Activated CD8-positive, alpha-beta memory T cell treated with anti-CD3 and anti-CD28 coated beads, Interleukin-2, amount 50 U/mL, for 4 hours (primary cell): ENCODE results near the gene FOXP2.

Source experiments
- DNase-seq: peaks from one replicate; pipeline ENCODE4 v3.0.0-alpha.2; 2020

The FOXP2 gene

GRCh38 chr7:114660126-114660486 is 245.5 kb downstream of the FOXP2 start:
- no peak for DNase-seq

DNA sequence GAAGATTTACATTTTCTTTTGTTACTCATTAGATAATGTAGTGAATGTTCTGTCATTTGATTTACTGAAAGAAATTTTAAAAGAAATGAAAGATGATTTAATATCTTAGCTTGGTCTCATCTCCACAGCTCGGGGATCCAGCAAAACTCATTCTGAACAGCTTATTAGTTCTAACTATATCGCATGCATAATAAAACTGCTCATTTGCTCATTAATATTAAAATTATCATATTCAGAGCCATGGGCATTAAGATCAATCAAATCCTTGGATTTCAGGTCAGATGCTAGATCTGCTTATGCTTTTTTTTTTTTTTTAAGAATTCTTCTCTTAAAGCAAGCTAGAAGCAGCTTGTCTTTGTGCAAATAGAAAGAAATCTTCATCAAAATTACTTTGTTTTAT is 246.1 kb downstream of the FOXP2 start:
- no peak for DNase-seq

GRCh38 chr7:114662002-114662677 is 247.5 kb downstream of the FOXP2 start:
- no peak for DNase-seq

DNA sequence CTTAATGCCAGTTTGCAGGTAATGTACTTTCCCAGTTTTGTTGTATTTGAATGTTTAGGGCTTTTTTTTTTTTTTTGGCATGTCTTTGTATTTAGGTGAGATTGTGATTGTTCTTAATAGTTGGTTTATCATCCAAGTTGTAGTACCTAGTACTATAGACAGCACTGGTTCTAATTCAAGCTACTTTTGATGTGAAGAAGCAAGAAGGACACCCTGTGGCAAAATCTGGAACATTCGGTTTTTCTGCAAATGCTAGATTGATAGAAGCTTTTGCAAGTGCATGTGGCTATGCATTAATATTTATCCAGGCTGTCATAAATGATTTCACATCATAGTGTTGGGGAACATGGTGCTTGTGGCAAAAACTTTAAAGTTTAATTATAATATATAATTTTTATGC is 248.9 kb downstream of the FOXP2 start:
- DNase-seq: no peak

DNA sequence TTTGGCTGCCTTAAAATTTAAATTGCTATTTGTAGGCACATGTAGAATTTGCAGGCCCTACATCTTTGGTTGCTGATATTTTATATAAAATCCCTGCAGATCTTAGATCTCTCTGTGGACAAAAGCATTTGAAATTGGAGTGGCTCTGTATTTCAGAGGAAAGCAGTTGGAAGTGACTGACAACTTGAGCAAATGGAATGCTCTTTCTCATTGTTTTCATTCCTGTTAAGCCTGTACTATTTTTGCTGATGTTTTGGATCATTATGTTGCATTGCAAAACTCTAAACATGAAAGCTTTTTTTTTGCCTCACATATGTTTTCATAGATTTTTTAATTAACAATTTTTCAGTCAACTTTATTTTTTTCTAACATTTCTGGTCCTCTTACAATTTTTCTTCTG is 256.1 kb downstream of the FOXP2 start:
- no peak for DNase-seq

GRCh38 chr7:114671563-114672123 is 257.0 kb downstream of the FOXP2 start:
- no peak for DNase-seq

DNA sequence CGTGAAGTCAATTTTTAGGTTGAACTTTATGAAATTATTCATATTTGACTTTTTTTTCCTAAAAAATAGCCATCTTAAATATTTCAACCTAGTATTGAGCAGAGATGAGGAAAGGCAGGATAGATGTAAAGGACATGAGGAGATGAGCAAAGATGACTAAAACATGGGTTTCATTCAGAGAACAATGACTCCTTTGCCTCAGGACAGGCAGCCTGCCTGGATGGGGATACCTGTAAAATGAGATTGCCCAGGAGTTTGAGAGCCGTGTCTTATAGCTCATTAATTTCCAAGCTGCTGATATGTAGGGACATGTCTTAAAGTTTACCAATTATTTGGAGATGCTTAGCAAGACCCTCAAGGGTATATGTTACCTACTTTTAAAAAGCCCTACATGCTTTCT is 263.5 kb downstream of the FOXP2 start:
- DNase-seq: no peak

DNA sequence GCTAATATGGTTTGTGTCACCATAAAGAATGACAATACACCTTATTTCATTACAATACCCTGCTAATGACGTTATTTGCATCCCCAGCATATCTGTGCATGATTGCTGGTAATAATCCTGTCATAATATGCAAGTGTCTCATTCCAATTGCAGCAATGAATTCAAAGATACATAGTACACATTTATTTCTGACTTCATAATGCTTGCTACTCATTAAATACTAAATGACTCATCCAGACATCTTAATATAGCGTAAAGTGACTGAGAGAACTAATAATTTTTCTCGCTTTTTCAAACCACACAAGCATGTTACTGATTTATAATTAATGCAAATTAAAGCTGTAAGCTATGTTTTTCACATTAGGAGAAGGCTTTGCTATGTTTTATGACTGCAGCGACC is 272.6 kb downstream of the FOXP2 start:
- no peak for DNase-seq

DNA sequence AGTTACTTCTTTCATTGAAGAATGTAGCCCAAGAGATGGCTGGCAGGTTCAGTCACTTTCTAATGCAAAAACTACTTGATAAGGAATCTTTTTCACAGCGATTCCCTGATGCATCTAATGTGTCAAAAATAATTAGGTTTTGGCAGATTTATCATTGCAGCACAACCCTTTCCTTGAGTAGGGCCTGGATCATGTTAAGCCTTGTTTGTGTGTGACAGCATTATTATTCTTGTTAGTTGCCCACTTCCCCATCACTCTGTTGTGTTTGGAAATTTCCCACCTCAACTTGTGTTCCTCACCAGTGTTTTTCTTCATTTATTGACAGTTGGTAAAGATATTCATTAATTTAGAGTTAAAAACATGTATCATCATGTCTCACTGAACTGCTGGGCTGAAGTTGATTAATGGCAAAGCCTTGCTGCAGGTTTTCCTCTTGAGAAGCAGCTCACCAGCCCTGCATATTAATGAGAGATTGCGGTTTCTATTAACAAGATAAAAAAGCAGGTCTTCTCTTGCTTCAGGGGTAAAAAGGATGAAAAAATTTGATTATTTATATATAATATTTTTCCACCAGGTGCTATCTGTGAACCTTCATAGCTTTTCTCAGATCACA is 273.9 kb downstream of the FOXP2 start:
- DNase-seq: no peak

DNA sequence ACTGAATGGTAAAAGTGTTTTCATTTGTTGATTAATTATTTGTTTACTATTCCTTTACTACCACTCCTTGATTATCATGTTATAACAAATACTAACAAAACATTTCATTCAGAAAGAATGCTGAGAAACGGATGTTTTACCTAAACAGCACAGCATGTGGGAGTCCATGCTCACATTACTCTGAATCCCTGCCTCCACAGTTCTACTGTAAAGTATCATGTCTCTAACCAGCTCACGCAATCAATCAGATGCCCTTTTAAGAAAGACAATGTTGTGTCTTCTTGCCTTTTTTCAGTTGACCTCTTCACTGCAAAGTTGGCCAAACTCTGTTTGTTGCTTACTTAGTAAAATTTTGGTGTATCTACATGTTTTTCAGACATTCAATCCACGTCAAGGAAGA is 274.8 kb downstream of the FOXP2 start:
- DNase-seq: no peak

GRCh38 chr7:114691605-114692004 is 277.0 kb downstream of the FOXP2 start:
- no peak for DNase-seq

DNA sequence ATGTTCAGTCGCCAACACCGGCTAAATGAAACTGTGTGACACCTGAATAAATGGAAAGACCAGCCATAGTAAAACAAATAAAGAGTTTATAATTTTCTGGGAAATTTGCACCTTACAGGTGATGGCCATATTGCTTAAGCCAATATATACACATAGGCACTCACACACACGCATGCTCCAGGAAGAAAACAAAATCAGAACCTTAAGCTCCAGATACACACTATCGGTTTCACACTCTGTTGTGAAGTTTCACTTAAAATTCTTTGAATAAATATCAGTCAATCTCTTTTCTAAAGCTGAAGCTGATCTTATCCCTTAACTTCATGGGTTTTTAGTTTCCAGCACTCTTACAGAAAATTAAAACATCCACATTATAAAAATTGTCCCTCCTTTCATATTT is 280.6 kb downstream of the FOXP2 start:
- no peak for DNase-seq

GRCh38 chr7:114700247-114700928 is 285.8 kb downstream of the FOXP2 start:
- no peak for DNase-seq

GRCh38 chr7:114703677-114704076 is 289.1 kb downstream of the FOXP2 start:
- no peak for DNase-seq

DNA sequence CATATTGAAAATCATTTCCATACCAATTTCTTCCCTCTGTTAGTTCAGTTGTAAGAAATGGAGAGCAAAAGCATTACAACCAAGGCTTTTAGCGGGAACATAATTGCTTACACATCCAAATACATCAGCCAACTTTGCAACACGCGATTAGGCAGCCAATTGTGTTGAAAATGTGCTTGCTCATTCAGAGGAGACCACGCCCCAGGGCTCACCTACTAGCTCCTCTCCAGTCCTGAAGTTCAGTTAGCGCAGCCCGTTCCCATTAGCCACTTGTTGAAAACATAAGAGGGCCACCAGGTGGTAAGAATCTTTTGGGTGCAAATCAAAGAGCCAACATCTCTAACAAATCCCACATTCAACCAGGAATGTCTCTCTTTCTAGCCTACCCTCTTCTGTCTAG is 294.0 kb downstream of the FOXP2 start:
- DNase-seq: no peak

DNA sequence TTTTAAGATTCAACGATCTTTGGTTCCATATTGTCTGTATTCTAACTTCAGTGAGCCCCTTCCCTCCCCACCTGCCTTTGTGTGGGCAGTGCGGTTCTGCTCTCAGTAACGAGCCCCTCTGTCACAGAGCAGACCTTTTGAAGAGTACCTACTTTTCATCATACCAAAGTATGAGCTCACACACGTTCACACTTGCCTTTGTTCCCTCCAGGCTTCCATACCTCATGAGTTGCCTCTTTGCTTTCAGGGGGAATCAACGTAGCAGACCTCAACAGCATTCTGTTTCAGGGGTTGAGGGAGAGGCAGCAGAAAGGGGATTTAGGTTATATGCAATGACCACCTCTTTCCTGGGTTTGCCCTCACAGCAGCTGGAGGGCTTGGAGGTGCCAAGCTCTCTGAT is 295.9 kb downstream of the FOXP2 start:
- DNase-seq: no peak

DNA sequence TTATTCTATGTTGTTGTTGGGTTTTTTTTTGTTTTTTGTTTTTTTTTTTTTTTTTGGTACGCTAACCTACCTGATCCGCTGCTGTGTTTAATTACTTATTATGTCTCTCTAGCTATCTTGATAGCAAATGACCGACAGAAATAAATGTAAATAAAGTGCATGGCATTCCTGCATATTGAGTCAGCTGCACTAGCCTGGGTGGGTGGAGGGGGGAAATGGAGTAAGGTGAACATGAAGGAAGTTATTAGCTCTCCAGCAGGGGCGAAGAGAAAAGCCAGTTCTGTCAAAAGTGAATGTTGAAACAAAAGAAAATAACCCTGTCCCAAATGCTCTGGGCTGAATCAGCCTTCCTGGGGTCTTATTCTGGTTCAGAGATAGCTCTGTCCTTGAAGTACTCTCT is 296.6 kb downstream of the FOXP2 start:
- DNase-seq: no peak

DNA sequence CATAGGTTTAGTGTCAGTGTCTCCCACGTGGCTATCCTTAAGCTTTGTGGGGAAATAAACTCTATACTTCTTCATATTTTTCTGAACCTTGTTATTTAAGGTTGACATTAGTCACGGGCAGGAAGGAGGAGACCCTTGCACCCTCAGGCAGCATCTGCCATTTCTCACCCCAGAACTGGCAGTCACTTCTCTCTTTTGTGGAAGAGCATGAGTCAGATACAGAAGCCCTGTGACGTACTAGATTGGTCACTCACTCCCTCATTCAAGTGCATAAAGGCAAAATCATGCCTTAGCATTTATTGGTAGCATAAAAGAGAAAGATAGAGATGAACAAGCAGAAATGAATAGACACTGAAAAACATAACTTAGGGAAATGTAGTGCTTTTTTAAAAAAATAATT is 301.3 kb downstream of the FOXP2 start:
- DNase-seq: no peak

- no peak for DNase-seq
Observed at GRCh38 chr7:114718861-114719260, 304.2 kb downstream of the FOXP2 start.

- DNase-seq: no peak
Observed at GRCh38 chr7:114720725-114721124, 306.1 kb downstream of the FOXP2 start.

GRCh38 chr7:114722562-114722961 is 307.9 kb downstream of the FOXP2 start:
- no peak for DNase-seq

- DNase-seq: no peak
Observed at GRCh38 chr7:114723308-114723707, 308.7 kb downstream of the FOXP2 start.

GRCh38 chr7:114740095-114740494 is 325.5 kb downstream of the FOXP2 start:
- no peak for DNase-seq

GRCh38 chr7:114740941-114741340 is 326.3 kb downstream of the FOXP2 start:
- no peak for DNase-seq
